ENCODE results near the gene CHKA. TPM values are rescaled to one million over a fixed set of nuclear protein-coding genes. Genes with fewer than 3 reads are reported as not detected.

CHKA gene
- total and polyA plus RNA-seq, 9 of the 15 experiments (the other 6 are each of a cell fraction or from before 2014, with no cell fraction given) = 3.6 to 37.0 (median 30.2) TPM

- TF ChIP-seq CLOCK (CRISPR knock-in tag; IDR thresholded peaks at IDR 0.05; ENCODE audit: borderline replicate concordance) (no peak), RBM25 (IDR thresholded peaks at IDR 0.05; ENCODE audit: low read depth, low read length, severe bottlenecking) (peak; percentile 90), ARID1B (IDR thresholded peaks at IDR 0.05) (peak; percentile 61), GABPA (tag; conservative IDR thresholded peaks at IDR 0.05; ENCODE audit: low read depth) (no peak), E2F3 (CRISPR knock-in tag; IDR thresholded peaks at IDR 0.05) (no peak), EGR1 (conservative IDR thresholded peaks at IDR 0.05) (no peak), GTF2E2 (tag; IDR thresholded peaks at IDR 0.05) (no peak), YY1 (IDR thresholded peaks at IDR 0.05; ENCODE audit: borderline replicate concordance in 1 of 3, control insufficient read depth in 1 of 3, extremely low read depth in 1 of 3, insufficient read depth in 3 of 3, insufficient read length in 1 of 3, insufficient replicate concordance in 2 of 3, low read depth in 1 of 3, low read length in 2 of 3) (peak in 1 of 3 experiments; percentile 16), ZBTB9 (CRISPR knock-in tag; IDR thresholded peaks at IDR 0.05) (no peak), DMBX1 (CRISPR knock-in tag; IDR thresholded peaks at IDR 0.05; ENCODE audit: borderline replicate concordance) (no peak), TEAD4 (IDR thresholded peaks at IDR 0.05; ENCODE audit: low read length) (peak; percentile 57; the same call in 1 of the 2 replicates), TEAD4 (CRISPR knock-in tag; IDR thresholded peaks at IDR 0.05; ENCODE audit: borderline replicate concordance) (no peak), MXD1 (CRISPR knock-in tag; IDR thresholded peaks at IDR 0.05; ENCODE audit: borderline replicate concordance, poor library complexity, severe bottlenecking) (no peak), RNF219 (CRISPR knock-in tag; IDR thresholded peaks at IDR 0.05) (no peak)
These were observed 21.4 kb downstream of the CHKA start (continued) for GRCh38 chr11:68099474-68100405.
